MM.1S (cell line): ENCODE measurements around the gene FHDC1.

Experiments used
- DNase-seq: peaks from one replicate; pipeline ENCODE4 v3.0.0-alpha.2; 2015
- H2AFZ ChIP-seq: fragments of 300-600 bp; sonication (generic); 2 replicates; pipeline ENCODE4 v1.6.0; 2016; ENCODE audit warnings: antibody characterized with exemption, low read length
- H3F3A ChIP-seq: fragments of 300-600 bp; sonication (generic); 2 replicates; pipeline ENCODE4 v1.6.1; 2016; ENCODE audit warnings: mild to moderate bottlenecking, antibody characterized with exemption, low read length, moderate library complexity, mixed read lengths; ENCODE audit not compliant: insufficient read depth
- H3K27ac ChIP-seq: fragments of 300-600 bp; sonication (generic); 2 replicates; pipeline ENCODE4 v1.5.1; 2016; ENCODE audit warnings: mild to moderate bottlenecking, low read length
- H3K27me3 ChIP-seq: fragments of 300-600 bp; sonication (generic); replicated peaks from 2 replicates; pipeline ENCODE4 v1.6.0; 2016; ENCODE audit warnings: low read length; ENCODE audit not compliant: insufficient read depth
- H3K36me3 ChIP-seq: fragments of 300-600 bp; sonication (generic); replicated peaks from 2 replicates; pipeline ENCODE4 v1.6.1; 2016; ENCODE audit warnings: mild to moderate bottlenecking, low read length, mixed read lengths; ENCODE audit not compliant: insufficient read depth
- H3K4me1 ChIP-seq: fragments of 300-600 bp; sonication (generic); 2 replicates; pipeline ENCODE4 v1.6.1; 2016; ENCODE audit warnings: low read length, mixed read lengths
- H3K4me2 ChIP-seq: fragments of 300-600 bp; sonication (generic); 2 replicates; pipeline ENCODE4 v1.6.0; 2016; ENCODE audit warnings: low read depth, low read length
- H3K4me3 ChIP-seq: fragments of 300-600 bp; sonication (generic); 2 replicates; pipeline ENCODE4 v1.5.1; 2016; ENCODE audit warnings: low read length, mixed read lengths
- H3K79me2 ChIP-seq: fragments of 300-600 bp; sonication (generic); 2 replicates; pipeline ENCODE4 v1.6.1; 2016; ENCODE audit warnings: mixed run types, low read length, mixed read lengths
- H3K9ac ChIP-seq: fragments of 300-600 bp; sonication (generic); 2 replicates; pipeline ENCODE4 v1.6.1; 2016; ENCODE audit warnings: low read length, mixed read lengths
- H3K9me2 ChIP-seq: fragments of 300-600 bp; sonication (generic); replicated peaks from 2 replicates; pipeline ENCODE4 v1.6.1; 2016; ENCODE audit warnings: mild to moderate bottlenecking, low read length, mixed read lengths; ENCODE audit not compliant: insufficient read depth
- H3K9me3 ChIP-seq: fragments of 300-600 bp; sonication (generic); replicated peaks from 2 replicates; pipeline ENCODE4 v1.6.1; 2016; ENCODE audit warnings: mild to moderate bottlenecking, low read length, mixed read lengths; ENCODE audit not compliant: insufficient read depth
- H4K20me1 ChIP-seq: fragments of 300-600 bp; sonication (generic); 2 replicates; pipeline ENCODE4 v1.6.1; 2016; ENCODE audit warnings: mild to moderate bottlenecking, low read length, moderate library complexity, mixed read lengths; ENCODE audit not compliant: insufficient read depth
- EZH2 ChIP-seq: fragments of 300-600 bp; sonication (generic); optimal IDR thresholded peaks from 2 replicates; pipeline ENCODE3; 2017; ENCODE audit warnings: low read depth, mild to moderate bottlenecking, antibody characterized with exemption, low read length, mixed read lengths
- EZH2phosphoT487 ChIP-seq: fragments of 300-600 bp; sonication (generic); IDR thresholded peaks from 2 replicates; pipeline ENCODE4 v1.6.1; 2018; ENCODE audit warnings: antibody characterized with exemption, low read length
- TF ChIP-seq, protein P1 (sequence below): fragments of 300-600 bp; sonication (generic); IDR thresholded peaks from 2 replicates; pipeline ENCODE4 v1.5.1; 2016; ENCODE audit warnings: antibody characterized with exemption, low read length, mixed read lengths

FHDC1 gene

DNA sequence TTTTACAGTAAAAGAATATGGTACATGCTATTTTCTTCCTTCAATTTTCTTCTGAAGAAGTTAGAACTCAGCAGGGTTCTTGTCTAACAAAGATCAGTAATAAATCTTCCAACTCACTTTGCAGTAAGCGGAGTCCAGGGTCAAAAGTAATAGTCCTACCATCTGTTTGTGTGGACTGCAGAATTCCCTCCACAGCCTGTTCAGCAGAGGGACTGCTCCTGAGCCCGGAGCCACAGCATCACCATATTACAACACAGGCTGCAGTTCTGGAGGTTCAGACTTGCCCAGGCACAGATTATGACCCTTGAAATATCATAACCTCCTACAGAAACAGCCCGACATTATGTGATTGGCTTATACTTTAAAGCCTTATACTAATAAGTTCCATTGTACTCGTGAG, 10.3 kb downstream of the FHDC1 start:
- Histone ChIP-seq H3K79me2 (no peaks in the 10 kb centered on the region), H3K27me3 (no peaks in the 10 kb centered on the region), H3K4me2 (no peak overlapping the region), H3K9me2 (no peaks in the 10 kb centered on the region), H3K9ac (no peak overlapping the region), H3K4me3 (no peak overlapping the region), H3K27ac (no peak overlapping the region), H3K4me1 (no peaks in the 10 kb centered on the region), H4K20me1 (no peaks in the 10 kb centered on the region), H2AFZ (no peak overlapping the region), H3F3A (no peaks in the 10 kb centered on the region), H3K36me3 (no peaks in the 10 kb centered on the region), H3K9me3 (no peaks in the 10 kb centered on the region)
- TF ChIP-seq, protein P1, sequence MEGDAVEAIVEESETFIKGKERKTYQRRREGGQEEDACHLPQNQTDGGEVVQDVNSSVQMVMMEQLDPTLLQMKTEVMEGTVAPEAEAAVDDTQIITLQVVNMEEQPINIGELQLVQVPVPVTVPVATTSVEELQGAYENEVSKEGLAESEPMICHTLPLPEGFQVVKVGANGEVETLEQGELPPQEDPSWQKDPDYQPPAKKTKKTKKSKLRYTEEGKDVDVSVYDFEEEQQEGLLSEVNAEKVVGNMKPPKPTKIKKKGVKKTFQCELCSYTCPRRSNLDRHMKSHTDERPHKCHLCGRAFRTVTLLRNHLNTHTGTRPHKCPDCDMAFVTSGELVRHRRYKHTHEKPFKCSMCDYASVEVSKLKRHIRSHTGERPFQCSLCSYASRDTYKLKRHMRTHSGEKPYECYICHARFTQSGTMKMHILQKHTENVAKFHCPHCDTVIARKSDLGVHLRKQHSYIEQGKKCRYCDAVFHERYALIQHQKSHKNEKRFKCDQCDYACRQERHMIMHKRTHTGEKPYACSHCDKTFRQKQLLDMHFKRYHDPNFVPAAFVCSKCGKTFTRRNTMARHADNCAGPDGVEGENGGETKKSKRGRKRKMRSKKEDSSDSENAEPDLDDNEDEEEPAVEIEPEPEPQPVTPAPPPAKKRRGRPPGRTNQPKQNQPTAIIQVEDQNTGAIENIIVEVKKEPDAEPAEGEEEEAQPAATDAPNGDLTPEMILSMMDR: no peak
- no peak for TF ChIP-seq EZH2
- TF ChIP-seq EZH2phosphoT487: no peak
- no peak for DNase-seq

DNA sequence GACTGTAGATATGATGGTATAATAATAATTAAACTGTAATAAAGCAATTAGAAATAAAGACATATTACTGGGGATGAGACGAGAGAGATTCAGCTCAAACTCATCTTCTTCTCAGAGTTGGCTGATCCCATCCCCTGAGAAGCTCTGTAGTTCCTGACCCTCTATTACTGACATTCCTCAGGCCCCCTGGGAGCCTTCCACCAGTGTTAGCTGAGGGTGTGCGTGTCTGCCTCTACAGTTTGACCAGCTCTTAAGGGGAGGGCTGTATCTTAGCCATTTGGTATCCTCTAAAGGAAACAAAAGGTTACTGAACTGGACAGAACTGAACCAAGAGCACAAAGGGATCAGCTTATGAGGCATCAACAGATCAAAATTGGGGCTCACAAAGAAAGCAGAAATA, 11.2 kb downstream of the FHDC1 start:
- Histone ChIP-seq H3K9ac (no peak overlapping the region), H3F3A (no peaks in the 10 kb centered on the region), H3K4me2 (no peak overlapping the region), H3K79me2 (no peaks in the 10 kb centered on the region), H3K4me1 (no peaks in the 10 kb centered on the region), H3K27me3 (no peaks in the 10 kb centered on the region), H3K36me3 (no peaks in the 10 kb centered on the region), H3K9me3 (no peaks in the 10 kb centered on the region), H3K9me2 (no peaks in the 10 kb centered on the region), H3K27ac (no peak overlapping the region), H3K4me3 (no peak overlapping the region), H4K20me1 (no peaks in the 10 kb centered on the region), H2AFZ (no peak overlapping the region)
- TF ChIP-seq EZH2phosphoT487 (no peak), EZH2 (no peak)
- TF ChIP-seq, protein P1: no peak
- no peak for DNase-seq

DNA sequence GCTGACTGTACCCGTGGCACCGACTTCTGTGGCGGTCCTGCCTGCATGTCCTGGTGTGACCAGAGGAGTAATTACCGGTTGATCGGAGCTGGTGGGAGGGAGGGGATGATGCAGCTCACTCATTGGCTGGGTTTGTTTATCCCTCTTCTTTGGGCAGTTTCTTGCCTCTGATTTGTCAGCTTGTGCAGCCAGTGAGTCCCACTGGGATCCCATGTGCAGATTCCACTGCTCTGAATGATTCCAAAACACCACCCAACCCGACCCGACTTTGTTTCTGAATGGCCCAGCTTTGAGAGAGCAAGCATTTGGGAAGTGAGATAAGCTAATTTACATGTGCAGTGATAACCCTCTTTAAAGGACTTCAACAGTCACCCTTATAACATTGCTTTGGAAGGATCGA, 13.8 kb downstream of the FHDC1 start:
- H4K20me1 ChIP-seq: no peaks in the 10 kb centered on the region
- no peak for DNase-seq
- H2AFZ ChIP-seq: no peak overlapping the region
- no peaks in the 10 kb centered on the region for H3K4me1 ChIP-seq
- H3K4me3 ChIP-seq: no peak overlapping the region
- no peak overlapping the region for H3K9ac ChIP-seq
- no peaks in the 10 kb centered on the region for H3F3A ChIP-seq
- H3K9me3 ChIP-seq: no peaks in the 10 kb centered on the region
- TF ChIP-seq EZH2phosphoT487 (no peak), EZH2 (no peak)
- TF ChIP-seq, protein P1: no peak
- H3K4me2 ChIP-seq: no peak overlapping the region
- H3K79me2 ChIP-seq: no peaks in the 10 kb centered on the region
- no peaks in the 10 kb centered on the region for H3K27me3 ChIP-seq
- H3K36me3 ChIP-seq: no peaks in the 10 kb centered on the region
- no peak overlapping the region for H3K27ac ChIP-seq
- no peaks in the 10 kb centered on the region for H3K9me2 ChIP-seq
